GM06990 (cell line): ENCODE measurements around the gene LRRC10.

ENCODE experiments used
- DNase-seq: peaks from one replicate; pipeline ENCODE4 v3.0.0-alpha.2; 2011; ENCODE audit not compliant: insufficient read length; ENCODE audit errors: extremely low read depth
- H3K27me3 ChIP-seq: replicated peaks from 2 replicates; pipeline ENCODE4 v1.6.0; 2011; ENCODE audit warnings: low read length; ENCODE audit not compliant: control insufficient read depth, insufficient read depth
- H3K36me3 ChIP-seq: 2 replicates; pipeline ENCODE4 v1.5.1; 2011; ENCODE audit warnings: low read length; ENCODE audit not compliant: control insufficient read depth, insufficient read depth
- H3K4me3 ChIP-seq: replicated peaks from 2 replicates; pipeline ENCODE4 v1.5.1; 2011; ENCODE audit warnings: low read depth, mild to moderate bottlenecking, control low read depth, low read length
- CTCF ChIP-seq: IDR thresholded peaks from 2 replicates; pipeline ENCODE4 v1.5.1; 2011; ENCODE audit warnings: low read length, control low read depth, mild to moderate bottlenecking, inconsistent platforms; ENCODE audit not compliant: insufficient read depth, poor library complexity, severe bottlenecking

LRRC10 gene

GRCh38 chr12:69601962-69602685, 8.6 kb downstream of the LRRC10 start:
- Histone ChIP-seq H3K27me3 (no peaks in the 10 kb centered on the region), H3K36me3 (peaks cover 11% of the 10 kb centered on the region), H3K4me3 (no peak overlapping the region)
- TF ChIP-seq CTCF = no peak
- DNase-seq = no peak

- DNase-seq = no peak
- Histone ChIP-seq H3K4me3 (no peak overlapping the region), H3K36me3 (peaks cover 13% of the 10 kb centered on the region), H3K27me3 (no peaks in the 10 kb centered on the region)
- TF ChIP-seq CTCF = no peak
Measured at GRCh38 chr12:69600804-69601203, 9.9 kb downstream of the LRRC10 start.

- no peaks in the 10 kb centered on the region for H3K27me3 ChIP-seq
- no peak overlapping the region for H3K4me3 ChIP-seq
- TF ChIP-seq CTCF = no peak
- DNase-seq = no peak
- H3K36me3 ChIP-seq = peaks cover 18% of the 10 kb centered on the region
Measured at GRCh38 chr12:69598174-69598753, 12.4 kb downstream of the LRRC10 start.

GRCh38 chr12:69595689-69596088, 15.0 kb downstream of the LRRC10 start:
- Histone ChIP-seq H3K36me3 (peaks cover 22% of the 10 kb centered on the region), H3K4me3 (no peak overlapping the region), H3K27me3 (no peaks in the 10 kb centered on the region)
- no peak for DNase-seq
- TF ChIP-seq CTCF = no peak

- no peak for TF ChIP-seq CTCF
- peaks cover 18% of the 10 kb centered on the region for H3K36me3 ChIP-seq
- DNase-seq = no peak
- no peak overlapping the region for H3K4me3 ChIP-seq
- no peaks in the 10 kb centered on the region for H3K27me3 ChIP-seq
Measured at GRCh38 chr12:69589082-69589481, 21.6 kb downstream of the LRRC10 start.

GRCh38 chr12:69588527-69588926, 22.2 kb downstream of the LRRC10 start:
- no peak for TF ChIP-seq CTCF

More at GRCh38 chr12:69588527-69588926, 22.2 kb downstream of the LRRC10 start:
- no peak for DNase-seq
- H3K4me3 ChIP-seq = no peak overlapping the region
- peaks cover 15% of the 10 kb centered on the region for H3K36me3 ChIP-seq
- H3K27me3 ChIP-seq = no peaks in the 10 kb centered on the region
